Subcutaneous adipose tissue (tissue), 4 donors: Measurements from ENCODE around the gene IZUMO1R. TPM values are rescaled to one million over a fixed set of nuclear protein-coding genes. Genes with fewer than 3 reads are reported as not detected.

Experiments used
- CTCF ChIP-seq: fragments of 450-650 bp; IDR thresholded peaks from one replicate; pipeline ENCODE4 v1.5.1; 2016; ENCODE audit warnings: low read depth, mild to moderate bottlenecking, control low read depth, antibody characterized with exemption, moderate library complexity
- total RNA-seq, 4 donors: library from RNA; depleted of rRNA; stranded (reverse); fragments of >200 nt; gene quantifications; one replicate each; pipeline ENCODE4 v1.1.0, GENCODE V29; 2016

The IZUMO1R gene
- total RNA-seq, 4 donors from 2014 or later = not detected

DNA sequence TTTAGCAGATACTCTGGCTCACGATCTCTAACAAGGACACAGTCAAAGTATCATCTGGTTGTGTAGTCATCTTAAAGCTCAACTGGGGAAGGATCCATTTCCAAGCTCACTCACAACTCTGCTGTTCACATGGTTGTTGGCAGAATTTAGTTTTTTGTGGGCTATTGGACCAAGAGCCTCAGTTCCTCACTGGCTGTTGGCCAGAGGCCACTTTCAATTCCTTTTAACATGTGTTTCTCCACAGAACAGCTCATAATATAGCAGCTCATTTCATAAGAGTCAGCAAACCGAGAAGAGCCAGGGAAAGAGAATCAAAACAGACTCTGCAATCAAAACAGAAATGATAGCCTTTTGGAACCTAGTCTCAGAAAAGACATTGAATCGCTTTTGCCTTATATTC, 22.6 kb downstream of the IZUMO1R start:
- TF ChIP-seq CTCF = no peak

DNA sequence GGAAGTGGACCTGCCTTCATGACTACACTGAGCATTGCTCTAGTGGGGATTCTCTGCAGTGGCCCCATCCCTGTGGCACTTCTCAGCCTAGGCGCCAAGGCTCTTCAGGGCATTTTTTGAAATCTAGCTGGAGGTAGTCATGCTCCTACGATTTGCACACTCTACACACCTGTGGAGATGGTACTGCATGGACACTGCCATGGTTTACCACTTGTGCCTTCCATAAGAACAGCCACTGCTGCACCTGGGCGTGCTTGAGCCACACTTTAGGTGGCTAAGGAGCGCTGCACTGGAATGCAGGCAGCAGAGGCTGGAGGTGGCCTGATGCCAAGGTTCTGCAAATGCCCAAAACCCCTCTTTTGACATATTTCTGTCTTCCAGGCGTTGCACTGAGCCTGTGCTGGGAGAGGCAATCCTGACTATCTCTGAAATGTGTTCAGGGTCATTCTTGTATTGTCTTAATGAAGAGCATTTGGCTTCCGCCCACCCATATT, 24.3 kb downstream of the IZUMO1R start:
- no peak for TF ChIP-seq CTCF

- TF ChIP-seq CTCF = no peak
Observed at GRCh38 chr11:94329501-94329900, 25.1 kb downstream of the IZUMO1R start.

DNA sequence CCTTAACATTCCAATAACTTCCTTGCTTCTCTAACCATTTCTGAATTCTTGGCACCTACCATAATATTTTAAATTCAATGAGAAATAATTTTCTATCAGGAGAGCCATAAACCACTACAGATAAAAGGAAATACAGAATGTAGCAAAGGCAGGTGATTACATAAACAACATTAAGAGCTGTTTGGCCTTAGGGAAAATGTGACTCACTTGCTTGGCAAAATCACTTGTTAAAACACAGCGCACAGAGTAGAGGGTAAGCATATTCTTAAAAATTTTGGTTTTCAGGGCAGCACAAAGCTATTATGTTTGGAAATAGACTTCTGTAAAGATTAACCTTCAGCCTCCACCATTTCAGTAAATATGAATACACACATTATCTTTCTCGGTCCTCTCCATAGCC, 26.4 kb downstream of the IZUMO1R start:
- TF ChIP-seq CTCF = no peak

DNA sequence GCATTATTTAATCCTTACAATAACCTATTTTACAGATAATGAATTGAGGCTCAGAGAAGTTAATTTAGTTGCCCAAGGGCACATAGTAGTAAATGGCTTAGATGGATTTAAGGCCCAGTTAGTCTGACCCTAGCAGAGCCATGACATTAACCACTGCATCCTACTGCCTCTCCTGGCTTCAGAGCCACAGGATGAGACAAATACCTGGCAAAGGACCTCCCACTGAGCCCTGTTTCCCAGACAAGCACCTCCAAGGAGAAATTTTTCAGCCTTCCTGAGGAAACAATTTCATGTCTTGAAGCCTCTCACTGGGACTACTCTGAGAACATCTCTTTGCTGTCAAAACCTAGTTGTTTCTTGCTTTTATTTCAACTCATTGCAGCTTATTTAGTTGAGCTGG, 28.4 kb downstream of the IZUMO1R start:
- no peak for TF ChIP-seq CTCF

DNA sequence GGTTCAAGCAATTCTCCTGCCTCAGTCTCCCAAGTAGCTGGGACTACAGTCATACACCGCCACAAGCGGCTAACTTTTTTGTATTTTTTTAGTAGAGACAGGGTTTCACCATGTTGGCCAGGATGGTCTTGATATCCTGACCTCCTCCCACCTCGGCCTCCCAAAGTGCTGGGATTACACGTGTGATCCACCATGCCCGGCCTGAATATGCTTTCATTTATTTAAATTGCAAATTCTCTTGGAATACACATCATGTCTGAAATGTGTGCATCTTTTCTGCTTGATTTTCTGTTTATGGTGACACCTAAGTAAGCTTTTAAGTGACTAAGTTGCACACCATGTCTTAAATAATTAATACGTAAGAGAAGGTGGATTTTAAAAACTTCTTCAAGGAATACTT, 31.7 kb downstream of the IZUMO1R start:
- TF ChIP-seq CTCF = no peak

DNA sequence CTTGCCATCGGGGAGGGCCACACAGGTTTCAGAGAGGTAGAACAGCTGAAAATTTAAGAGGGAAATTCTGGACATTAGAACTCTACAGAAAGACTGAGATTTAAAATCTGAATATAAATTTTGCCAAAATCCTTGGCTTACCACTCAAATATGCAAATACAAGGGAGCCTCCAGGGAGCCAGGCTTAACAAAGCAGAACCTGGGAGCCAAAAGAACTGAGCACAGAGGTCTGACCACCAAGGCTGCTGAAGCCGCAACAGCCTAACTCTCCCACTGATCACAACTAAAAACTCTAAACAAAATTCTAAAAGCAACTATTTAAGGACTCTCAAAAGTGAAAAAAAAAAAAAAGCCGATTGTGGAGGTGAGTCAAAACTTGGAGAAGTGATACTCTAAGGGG, 34.3 kb downstream of the IZUMO1R start:
- TF ChIP-seq CTCF = no peak

- no peak for TF ChIP-seq CTCF
Observed at GRCh38 chr11:94342250-94342649, 37.9 kb downstream of the IZUMO1R start.
